Adrenal gland (tissue), 12 donors: ENCODE data around the gene XYLT1. TPM values are rescaled to one million over a fixed set of nuclear protein-coding genes. Genes with fewer than 3 reads are reported as not detected.

Source experiments
- DNase-seq, 7 donors: peaks; one replicate each; pipeline ENCODE4 v3.0.0-alpha.2; 2019 to 2020
- H3K27ac ChIP-seq, 5 donors: fragments of 200-600 bp; sonication (generic) in 4 of 5; 1 replicate in 3 of 5; 2 replicates in 2 of 5; pipeline versions ENCODE4 v1.5.1 to v1.8.0; 2016 to 2020; ENCODE audit warnings: mild to moderate bottlenecking in 1 of 5
- H3K27me3 ChIP-seq: fragments of 200-600 bp; 2 replicates; pipeline ENCODE4 v1.8.0; 2021
- H3K36me3 ChIP-seq, 2 donors: fragments of 200-600 bp; replicated peaks in 1 of 2; 1 replicate in 1 of 2; 2 replicates in 1 of 2; pipeline versions ENCODE4 v1.5.1 to v1.8.0; 2018 to 2022
- H3K4me1 ChIP-seq, 2 donors: fragments of 200-600 bp; replicated peaks in 1 of 2; 1 replicate in 1 of 2; 2 replicates in 1 of 2; pipeline versions ENCODE4 v1.5.1 to v1.8.0; 2018 to 2021
- H3K4me3 ChIP-seq, 4 donors: fragments of 200-600 bp; sonication (generic) in 3 of 4; one replicate each; pipeline ENCODE4 v1.5.1; 2016 to 2018
- H3K9me3 ChIP-seq, 3 donors: fragments of 200-600 bp; sonication (generic) in 1 of 3; replicated peaks in 1 of 3; 1 replicate in 2 of 3; 2 replicates in 1 of 3; pipeline versions ENCODE4 v1.5.1 to v1.8.0; 2016 to 2021
- CTCF ChIP-seq, 6 experiments: fragments of 450-650 bp in 4 of 6; fragments of 200-600 bp in 2 of 6; sonication (generic) in 1 of 6; IDR thresholded peaks; 1 replicate in 5 of 6; 2 replicates in 1 of 6; pipeline versions ENCODE4 v1.5.1 to v1.8.0; 2016 to 2021; ENCODE audit warnings: antibody characterized with exemption in 6 of 6, mild to moderate bottlenecking in 2 of 6, moderate library complexity in 1 of 6
- POLR2A ChIP-seq, 2 donors: fragments of 450-650 bp; IDR thresholded peaks; one replicate each; pipeline ENCODE4 v1.6.1; 2017; ENCODE audit warnings: antibody characterized with exemption in 2 of 2, mild to moderate bottlenecking in 2 of 2, moderate library complexity in 1 of 2
- WGBS, 4 donors: extraction: QIAGEN DNeasy Blood & Tissue Kit in 2 of 4; methylation state at CpG; one replicate each; pipeline versions ENCODE4 v1.1.5 to v1.1.7; 2013 to 2017; 5-methylcytosine and 5-hydroxymethylcytosine counted together
- intact Hi-C, 2 donors: fragments of 100-400 bp; cut with DNase I; formaldehyde crosslinking; loops; one replicate each; pipeline versions ENCODE4 v1.14.1 to v1.15.0; 2022 to 2023
- polyA plus RNA-seq, 3 donors: library from polyadenylated mRNA; stranded (reverse); fragments of 200-250 nt in 2 of 3; fragments of 350-450 nt in 1 of 3; fragmentation: Illumina TruSeq in 1 of 3; extraction: RNeasy Lipid Tissue Mini Kit (QIAGEN cat#74804) in 1 of 3; gene quantifications; one replicate each; pipeline ENCODE4 v1.2.3, GENCODE V29; 2013 to 2014
- total RNA-seq, 9 donors: library from RNA; depleted of rRNA in 4 of 9; stranded (reverse); fragments of >200 nt in 4 of 9; fragments of 120-200 nt in 1 of 9; fragmentation: NEBNext Ultra II Directional in 1 of 9; extraction: Animal tissue kit (Norgen Biotek cat#: 25700) in 1 of 9; gene quantifications; one replicate each; pipeline versions ENCODE4 v1.1.0 to v1.2.4, GENCODE V29; 2013 to 2023
- donor health status: healthy with polysubstance abuse.
- donor health status: Bipolar disorder and iron deficiency.
- donor health status: DM: yes; HTN: yes; CAD: no.
- donor health status: DM: no; HTN: no; CAD: no.
- donor health status: DM: no; HTN: no; CAD: no.
- donor health status: DM: yes; HTN: yes; CAD: no.

Gene XYLT1
- total and polyA plus RNA-seq, 12 donors = 1.3 to 67.6 (median 16.8) TPM

GRCh38 chr16:17219991-17220390 lies 250.8 kb downstream of the XYLT1 start:
- no peaks in the 10 kb centered on the region for H3K27me3 ChIP-seq
- no peak overlapping the region for H3K4me3 ChIP-seq
- H3K9me3 ChIP-seq = no peaks in the 10 kb centered on the region
- H3K4me1 ChIP-seq = peaks cover 17 to 28% of the 10 kb centered on the region in 2 donors
- intact Hi-C loops = no loop called here
- no peaks in the 10 kb centered on the region for H3K36me3 ChIP-seq
- no peak for TF ChIP-seq CTCF (IDR thresholded peaks at IDR 0.05)
- no peak for TF ChIP-seq POLR2A (IDR thresholded peaks at IDR 0.05)
- 64 to 67% (median 65%) methylated on average over 2 of the region's 2 CpGs for WGBS, 4 donors
- DNase-seq = no peak
- no peak overlapping the region for H3K27ac ChIP-seq

- intact Hi-C loops = no loop called here
- no peaks in the 10 kb centered on the region for H3K36me3 ChIP-seq
- TF ChIP-seq CTCF (IDR thresholded peaks at IDR 0.05) (no peak), POLR2A (IDR thresholded peaks at IDR 0.05) (no peak)
Measured at GRCh38 chr16:17215936-17216335, 254.8 kb downstream of the XYLT1 start.

GRCh38 chr16:17215306-17215705 lies 255.5 kb downstream of the XYLT1 start:
- DNase-seq = no peak
- no peaks in the 10 kb centered on the region for H3K4me1 ChIP-seq
- H3K9me3 ChIP-seq = no peaks in the 10 kb centered on the region
- H3K27ac ChIP-seq = no peak overlapping the region
- no peak for TF ChIP-seq CTCF (IDR thresholded peaks at IDR 0.05)
- TF ChIP-seq POLR2A (IDR thresholded peaks at IDR 0.05) = no peak
- H3K27me3 ChIP-seq = no peaks in the 10 kb centered on the region
- H3K36me3 ChIP-seq = no peaks in the 10 kb centered on the region
- H3K4me3 ChIP-seq = no peak overlapping the region
- 86 to 95% (median 93%) methylated on average over 2 of the region's 2 CpGs for WGBS, 4 donors
- intact Hi-C loops = no loop called here

More at GRCh38 chr16:17215936-17216335, 254.8 kb downstream of the XYLT1 start:
- Histone ChIP-seq H3K4me1 (no peaks in the 10 kb centered on the region), H3K27ac (no peak overlapping the region), H3K9me3 (no peaks in the 10 kb centered on the region), H3K4me3 (no peak overlapping the region), H3K27me3 (no peaks in the 10 kb centered on the region)
- DNase-seq = no peak
- WGBS, 4 donors = 69 to 78% (median 72%) methylated on average over 8 of the region's 8 CpGs

GRCh38 chr16:17213974-17214373 lies 256.8 kb downstream of the XYLT1 start:
- Histone ChIP-seq H3K4me3 (no peak overlapping the region), H3K4me1 (no peaks in the 10 kb centered on the region), H3K36me3 (no peaks in the 10 kb centered on the region), H3K27me3 (no peaks in the 10 kb centered on the region), H3K27ac (no peak overlapping the region), H3K9me3 (no peaks in the 10 kb centered on the region)
- TF ChIP-seq CTCF (IDR thresholded peaks at IDR 0.05) (no peak), POLR2A (IDR thresholded peaks at IDR 0.05) (no peak)
- no peak for DNase-seq
- 93 to 98% (median 96%) methylated on average over 3 of the region's 3 CpGs for whole genome bisulfite sequencing, 4 donors
- intact Hi-C loops = no loop called here
